Neural cell (in vitro differentiated cells): ENCODE data around the gene MRPS34. TPM values are rescaled to one million over a fixed set of nuclear protein-coding genes. Genes with fewer than 3 reads are reported as not detected.

Experiments
- H2AFZ ChIP-seq: fragments of 200-600, 300-800 bp; sonication (generic), shearing (Covaris generic); 2 replicates; pipeline ENCODE4 v1.6.0; 2014; ENCODE audit warnings: low read depth, mild to moderate bottlenecking, antibody characterized with exemption, low read length, moderate library complexity
- H3F3A ChIP-seq: fragments of 200-600 bp; shearing (Covaris generic); 2 replicates; pipeline ENCODE4 v1.6.1; 2016; ENCODE audit warnings: mild to moderate bottlenecking, moderate library complexity, mixed read lengths, antibody characterized with exemption, low read length; ENCODE audit not compliant: insufficient read depth, poor library complexity, severe bottlenecking
- H3K27ac ChIP-seq: fragments of 200-600, 300-800 bp; sonication (generic), shearing (Covaris generic); 2 replicates; pipeline ENCODE4 v1.5.1; 2014; ENCODE audit warnings: mild to moderate bottlenecking, low read length, moderate library complexity
- H3K27me3 ChIP-seq: fragments of 300-800, 200-600 bp; sonication (generic), shearing (Covaris generic); 2 replicates; pipeline ENCODE4 v1.6.0; 2014; ENCODE audit warnings: mild to moderate bottlenecking, low read depth, low read length, moderate library complexity; ENCODE audit not compliant: insufficient read depth
- H3K36me3 ChIP-seq: fragments of 300-800, 200-600 bp; sonication (generic), shearing (Covaris generic); 2 replicates; pipeline ENCODE4 v1.5.1; 2014; ENCODE audit warnings: mild to moderate bottlenecking, antibody characterized with exemption, low read length, moderate library complexity; ENCODE audit not compliant: insufficient read depth
- H3K4me2 ChIP-seq: fragments of 300-800, 200-600 bp; sonication (generic), shearing (Covaris generic); 2 replicates; pipeline ENCODE4 v1.6.0; 2014; ENCODE audit warnings: mild to moderate bottlenecking, low read length
- H3K4me3 ChIP-seq: fragments of 300-800, 200-600 bp; sonication (generic), shearing (Covaris generic); 2 replicates; pipeline ENCODE4 v1.5.1; 2014; ENCODE audit warnings: mild to moderate bottlenecking, low read length, moderate library complexity
- H3K79me2 ChIP-seq: fragments of 200-600 bp; shearing (Covaris generic); replicated peaks from 2 replicates; pipeline ENCODE4 v1.6.0; 2014; ENCODE audit warnings: mild to moderate bottlenecking, low read length, moderate library complexity; ENCODE audit not compliant: insufficient read depth
- H3K9ac ChIP-seq: fragments of 300-800, 200-600 bp; sonication (generic), shearing (Covaris generic); 2 replicates; pipeline ENCODE4 v1.6.1; 2016; ENCODE audit warnings: mild to moderate bottlenecking, low read length, mixed read lengths
- H3K9me2 ChIP-seq: fragments of 200-600 bp; shearing (Covaris generic); 2 replicates; pipeline ENCODE4 v1.6.1; 2016; ENCODE audit warnings: mild to moderate bottlenecking, low read length, mixed read lengths; ENCODE audit not compliant: insufficient read depth
- H3K9me3 ChIP-seq: fragments of 200-600, 300-800 bp; sonication (generic), shearing (Covaris generic); 2 replicates; pipeline ENCODE4 v1.6.1; 2016; ENCODE audit warnings: mild to moderate bottlenecking, mixed run types, low read length, moderate library complexity, mixed read lengths
- H4K20me1 ChIP-seq: fragments of 200-600 bp; shearing (Covaris generic); 2 replicates; pipeline ENCODE4 v1.6.1; 2016; ENCODE audit warnings: mild to moderate bottlenecking, mixed run types; ENCODE audit not compliant: insufficient read depth
- EP300 ChIP-seq: fragments of 450-650 bp; conservative IDR thresholded peaks from 2 replicates; pipeline ENCODE4 v1.6.1; 2014; ENCODE audit warnings: antibody characterized with exemption, mild to moderate bottlenecking, moderate library complexity; ENCODE audit not compliant: poor library complexity, severe bottlenecking
- EZH2 ChIP-seq: fragments of 200-600, 300-800 bp; shearing (Covaris generic), sonication (generic); IDR thresholded peaks from 2 replicates; pipeline ENCODE4 v1.6.1; 2014; ENCODE audit warnings: antibody characterized with exemption, low read length, borderline replicate concordance, mild to moderate bottlenecking; ENCODE audit not compliant: insufficient read depth, poor library complexity, severe bottlenecking
- MXI1 ChIP-seq: fragments of 450-650 bp; conservative IDR thresholded peaks from 2 replicates; pipeline ENCODE4 v1.6.1; 2014; ENCODE audit warnings: antibody characterized with exemption, mild to moderate bottlenecking; ENCODE audit not compliant: poor library complexity, severe bottlenecking
- POLR2AphosphoS5 ChIP-seq: IDR thresholded peaks from 2 replicates; pipeline ENCODE4 v1.6.1; 2012
- RAD21 ChIP-seq: fragments of 450-650 bp; conservative IDR thresholded peaks from 2 replicates; pipeline ENCODE4 v1.6.1; 2014; ENCODE audit warnings: antibody characterized with exemption, mild to moderate bottlenecking, moderate library complexity
- SMC3 ChIP-seq: fragments of 450-650 bp; conservative IDR thresholded peaks from 2 replicates; pipeline ENCODE4 v1.6.1; 2014; ENCODE audit warnings: antibody characterized with exemption, mild to moderate bottlenecking, moderate library complexity; ENCODE audit not compliant: poor library complexity
- TAF1 ChIP-seq: IDR thresholded peaks from 2 replicates; pipeline ENCODE4 v1.6.1; 2012; ENCODE audit warnings: low read depth
- polyA plus RNA-seq: library from polyadenylated mRNA; depleted of rRNA; stranded (reverse); fragments of >200 nt; gene quantifications from 2 replicates; pipeline ENCODE4 v1.2.3, GENCODE V29; 2014
- TF ChIP-seq, protein P1 (sequence below): IDR thresholded peaks from 2 replicates; pipeline ENCODE4 v1.6.1; 2012; ENCODE audit warnings: borderline replicate concordance
- TF ChIP-seq, protein P2 (sequence below): fragments of 450-650 bp; IDR thresholded peaks from 2 replicates; pipeline ENCODE4 v1.5.1; 2014; ENCODE audit warnings: antibody characterized with exemption, mild to moderate bottlenecking, moderate library complexity; ENCODE audit not compliant: poor library complexity, severe bottlenecking

The MRPS34 gene
- polyA plus RNA-seq, 1 donor from 2014 or later: 113 TPM

DNA sequence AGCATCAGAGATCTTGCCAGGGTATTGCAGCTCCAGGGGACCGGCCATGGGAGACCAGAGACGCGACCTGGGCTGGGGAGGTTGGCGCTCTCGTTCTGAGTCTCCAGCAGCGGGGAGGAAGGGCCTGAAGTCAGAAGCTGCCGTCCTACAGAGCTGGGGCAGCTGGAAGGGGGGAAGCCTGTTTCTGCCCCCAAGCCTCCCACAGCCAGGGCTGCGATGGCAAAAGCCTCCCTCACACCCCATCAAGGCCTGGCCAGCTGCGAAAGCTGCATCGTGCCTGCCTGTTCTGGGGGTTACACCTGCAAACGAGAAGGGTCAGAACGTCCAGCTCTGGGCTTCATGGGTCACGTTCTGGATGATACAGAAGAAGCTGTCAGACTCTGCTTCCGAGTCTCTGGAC lies 40.9 kb downstream of the MRPS34 start:
- H3F3A ChIP-seq: no peaks in the 10 kb centered on the region
- no peak overlapping the region for H3K4me3 ChIP-seq
- H3K79me2 ChIP-seq: no peaks in the 10 kb centered on the region
- no peak overlapping the region for H2AFZ ChIP-seq
- no peaks in the 10 kb centered on the region for H4K20me1 ChIP-seq
- no peak overlapping the region for H3K9ac ChIP-seq
- H3K27me3 ChIP-seq: no peaks in the 10 kb centered on the region
- no peaks in the 10 kb centered on the region for H3K9me2 ChIP-seq
- H3K4me2 ChIP-seq: no peak overlapping the region
- H3K9me3 ChIP-seq: no peaks in the 10 kb centered on the region
- TF ChIP-seq EP300: no peak
- no peak for TF ChIP-seq SMC3
- TF ChIP-seq, protein P1, sequence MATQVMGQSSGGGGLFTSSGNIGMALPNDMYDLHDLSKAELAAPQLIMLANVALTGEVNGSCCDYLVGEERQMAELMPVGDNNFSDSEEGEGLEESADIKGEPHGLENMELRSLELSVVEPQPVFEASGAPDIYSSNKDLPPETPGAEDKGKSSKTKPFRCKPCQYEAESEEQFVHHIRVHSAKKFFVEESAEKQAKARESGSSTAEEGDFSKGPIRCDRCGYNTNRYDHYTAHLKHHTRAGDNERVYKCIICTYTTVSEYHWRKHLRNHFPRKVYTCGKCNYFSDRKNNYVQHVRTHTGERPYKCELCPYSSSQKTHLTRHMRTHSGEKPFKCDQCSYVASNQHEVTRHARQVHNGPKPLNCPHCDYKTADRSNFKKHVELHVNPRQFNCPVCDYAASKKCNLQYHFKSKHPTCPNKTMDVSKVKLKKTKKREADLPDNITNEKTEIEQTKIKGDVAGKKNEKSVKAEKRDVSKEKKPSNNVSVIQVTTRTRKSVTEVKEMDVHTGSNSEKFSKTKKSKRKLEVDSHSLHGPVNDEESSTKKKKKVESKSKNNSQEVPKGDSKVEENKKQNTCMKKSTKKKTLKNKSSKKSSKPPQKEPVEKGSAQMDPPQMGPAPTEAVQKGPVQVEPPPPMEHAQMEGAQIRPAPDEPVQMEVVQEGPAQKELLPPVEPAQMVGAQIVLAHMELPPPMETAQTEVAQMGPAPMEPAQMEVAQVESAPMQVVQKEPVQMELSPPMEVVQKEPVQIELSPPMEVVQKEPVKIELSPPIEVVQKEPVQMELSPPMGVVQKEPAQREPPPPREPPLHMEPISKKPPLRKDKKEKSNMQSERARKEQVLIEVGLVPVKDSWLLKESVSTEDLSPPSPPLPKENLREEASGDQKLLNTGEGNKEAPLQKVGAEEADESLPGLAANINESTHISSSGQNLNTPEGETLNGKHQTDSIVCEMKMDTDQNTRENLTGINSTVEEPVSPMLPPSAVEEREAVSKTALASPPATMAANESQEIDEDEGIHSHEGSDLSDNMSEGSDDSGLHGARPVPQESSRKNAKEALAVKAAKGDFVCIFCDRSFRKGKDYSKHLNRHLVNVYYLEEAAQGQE: no peak
- TF ChIP-seq RAD21: no peak
- TF ChIP-seq TAF1: no peak
- no peak for TF ChIP-seq MXI1
- TF ChIP-seq POLR2AphosphoS5: no peak
- TF ChIP-seq EZH2: no peak
- TF ChIP-seq, protein P2, sequence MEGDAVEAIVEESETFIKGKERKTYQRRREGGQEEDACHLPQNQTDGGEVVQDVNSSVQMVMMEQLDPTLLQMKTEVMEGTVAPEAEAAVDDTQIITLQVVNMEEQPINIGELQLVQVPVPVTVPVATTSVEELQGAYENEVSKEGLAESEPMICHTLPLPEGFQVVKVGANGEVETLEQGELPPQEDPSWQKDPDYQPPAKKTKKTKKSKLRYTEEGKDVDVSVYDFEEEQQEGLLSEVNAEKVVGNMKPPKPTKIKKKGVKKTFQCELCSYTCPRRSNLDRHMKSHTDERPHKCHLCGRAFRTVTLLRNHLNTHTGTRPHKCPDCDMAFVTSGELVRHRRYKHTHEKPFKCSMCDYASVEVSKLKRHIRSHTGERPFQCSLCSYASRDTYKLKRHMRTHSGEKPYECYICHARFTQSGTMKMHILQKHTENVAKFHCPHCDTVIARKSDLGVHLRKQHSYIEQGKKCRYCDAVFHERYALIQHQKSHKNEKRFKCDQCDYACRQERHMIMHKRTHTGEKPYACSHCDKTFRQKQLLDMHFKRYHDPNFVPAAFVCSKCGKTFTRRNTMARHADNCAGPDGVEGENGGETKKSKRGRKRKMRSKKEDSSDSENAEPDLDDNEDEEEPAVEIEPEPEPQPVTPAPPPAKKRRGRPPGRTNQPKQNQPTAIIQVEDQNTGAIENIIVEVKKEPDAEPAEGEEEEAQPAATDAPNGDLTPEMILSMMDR: no peak
- no peak overlapping the region for H3K27ac ChIP-seq
- peaks cover 12% of the 10 kb centered on the region for H3K36me3 ChIP-seq

DNA sequence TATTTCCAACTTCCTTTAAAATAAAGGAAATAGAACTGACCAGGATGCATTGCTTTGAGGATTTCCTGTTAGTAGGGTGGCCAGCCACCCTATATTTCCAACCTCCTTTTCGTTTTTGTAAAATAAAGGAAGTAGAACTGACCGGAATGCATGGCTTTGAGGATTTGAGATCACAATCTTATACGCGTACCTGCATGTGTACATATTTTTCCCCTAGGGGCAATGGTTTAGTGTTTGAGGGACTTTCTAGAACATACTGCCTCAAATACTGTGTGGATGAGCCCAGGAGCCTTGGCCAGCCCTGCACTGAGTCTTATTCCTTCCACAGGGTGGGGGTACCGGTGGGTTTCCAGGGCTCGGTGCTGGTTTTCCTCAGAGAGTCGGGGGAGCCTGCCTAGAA lies 41.3 kb downstream of the MRPS34 start:
- no peak overlapping the region for H2AFZ ChIP-seq
- no peaks in the 10 kb centered on the region for H3K79me2 ChIP-seq
- no peak overlapping the region for H3K4me2 ChIP-seq
- no peaks in the 10 kb centered on the region for H4K20me1 ChIP-seq
- peaks cover 12% of the 10 kb centered on the region for H3K36me3 ChIP-seq
- H3K27ac ChIP-seq: no peak overlapping the region
- no peak overlapping the region for H3K9ac ChIP-seq
- H3F3A ChIP-seq: no peaks in the 10 kb centered on the region
- H3K27me3 ChIP-seq: no peaks in the 10 kb centered on the region
- no peaks in the 10 kb centered on the region for H3K9me3 ChIP-seq
- no peaks in the 10 kb centered on the region for H3K9me2 ChIP-seq
- TF ChIP-seq SMC3 (no peak), EZH2 (no peak), EP300 (no peak), POLR2AphosphoS5 (no peak), TAF1 (no peak)
- TF ChIP-seq, protein P2: no peak
- H3K4me3 ChIP-seq: no peak overlapping the region
